Uterus (tissue), 2 donors: ENCODE results near the gene SAMD7.

Experiments used
- CTCF ChIP-seq, 4 experiments: fragments of 200-600 bp in 2 of 4; fragments of 450-650 bp in 2 of 4; sonication (generic) in 2 of 4; IDR thresholded peaks; one replicate each; pipeline ENCODE4 v1.5.1; 2016 to 2019; ENCODE audit warnings: antibody characterized with exemption in 4 of 4, mild to moderate bottlenecking in 2 of 4, moderate library complexity in 1 of 4
- POLR2A ChIP-seq, 2 donors: fragments of 450-650 bp; IDR thresholded peaks; one replicate each; pipeline ENCODE4 v1.6.1; 2016; ENCODE audit warnings: antibody characterized with exemption in 2 of 2, mild to moderate bottlenecking in 1 of 2, moderate library complexity in 1 of 2

GRCh38 chr3:169953462-169954141, 42.2 kb downstream of the SAMD7 start:
- no peak for TF ChIP-seq CTCF (IDR thresholded peaks at IDR 0.05)
- no peak for TF ChIP-seq POLR2A (IDR thresholded peaks at IDR 0.05)
